GM08714 (cell line): Measurements from ENCODE around the gene TGM5.

ENCODE experiments used
- H3K4me3 ChIP-seq: fragments of 200-500 bp; sonication (Bioruptor generic); 2 replicates; pipeline ENCODE4 v1.5.1; 2014; ENCODE audit warnings: mild to moderate bottlenecking, low read length, inconsistent platforms
- ZNF274 ChIP-seq: IDR thresholded peaks from 2 replicates; pipeline ENCODE4 v1.6.1; 2012; ENCODE audit warnings: mild to moderate bottlenecking, low read depth, low read length

TGM5 gene

DNA sequence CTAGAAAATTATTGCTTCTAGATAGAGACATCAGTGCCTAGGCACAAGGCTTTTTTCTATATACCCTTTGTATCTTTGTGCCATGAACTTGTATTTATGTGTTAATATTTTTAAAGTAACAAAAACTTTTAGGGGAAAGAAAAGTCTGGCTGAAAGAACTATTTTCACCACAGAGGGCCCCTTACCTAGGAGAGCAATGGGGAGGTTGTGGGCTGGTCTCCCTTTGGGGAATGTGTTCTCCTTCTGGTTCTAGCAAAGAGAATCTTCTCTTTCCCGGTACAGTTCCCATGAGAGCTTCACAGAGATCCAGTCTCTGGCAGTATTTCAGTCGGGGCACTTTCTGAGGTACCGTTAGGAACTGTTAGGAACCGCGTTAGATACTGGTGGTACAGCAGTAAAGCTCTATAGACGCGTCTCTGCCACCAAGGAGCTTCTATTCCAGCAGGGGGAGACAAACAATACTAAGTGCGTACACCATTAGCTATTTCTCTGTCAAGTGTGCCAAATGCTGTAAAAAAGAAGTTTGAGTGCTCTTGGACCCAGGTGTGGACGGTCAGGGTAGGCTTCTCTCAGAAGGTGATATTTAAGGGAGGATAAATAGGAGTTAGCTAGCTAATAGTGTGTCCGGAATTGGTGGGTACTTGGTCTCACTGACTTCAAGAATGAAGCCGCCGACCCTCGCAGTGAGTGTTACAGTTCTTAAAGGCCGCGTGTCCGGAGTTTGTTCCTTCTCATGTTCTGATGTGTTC, 41.4 kb downstream of the TGM5 start:
- no peak for TF ChIP-seq ZNF274
- no peak overlapping the region for H3K4me3 ChIP-seq

DNA sequence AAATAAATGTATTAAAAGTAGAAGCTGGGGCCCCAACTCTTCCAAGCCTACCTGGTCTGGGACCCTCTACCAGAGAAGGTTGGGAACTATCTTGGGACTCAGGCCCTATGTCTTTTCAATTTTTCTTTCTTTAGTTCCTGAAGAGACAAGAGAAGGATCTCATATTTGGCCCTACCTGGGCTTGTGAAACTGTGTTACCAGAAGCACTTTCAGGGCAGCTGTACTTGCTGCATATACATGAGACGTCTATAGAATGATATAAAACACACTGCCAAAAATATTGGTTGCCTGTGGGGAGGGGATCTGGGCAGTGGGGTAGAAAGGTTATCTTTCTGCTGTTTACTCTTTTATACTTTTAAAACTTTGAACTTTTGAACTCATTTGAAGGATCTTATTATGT, 45.3 kb downstream of the TGM5 start:
- no peak for TF ChIP-seq ZNF274

GRCh38 chr15:43220991-43221403, 45.7 kb downstream of the TGM5 start, which contains the start of gene EPB42:
Gene EPB42, minus strand, starts transcription at chr15:43221018. Its CDS starts 193 bp downstream, at chr15:43220825.
- H3K4me3 ChIP-seq = no peak within 1 kb of the TSS
- no peak for TF ChIP-seq ZNF274

More for the DNA sequence above, 45.3 kb downstream of the TGM5 start:
- no peak overlapping the region for H3K4me3 ChIP-seq

DNA sequence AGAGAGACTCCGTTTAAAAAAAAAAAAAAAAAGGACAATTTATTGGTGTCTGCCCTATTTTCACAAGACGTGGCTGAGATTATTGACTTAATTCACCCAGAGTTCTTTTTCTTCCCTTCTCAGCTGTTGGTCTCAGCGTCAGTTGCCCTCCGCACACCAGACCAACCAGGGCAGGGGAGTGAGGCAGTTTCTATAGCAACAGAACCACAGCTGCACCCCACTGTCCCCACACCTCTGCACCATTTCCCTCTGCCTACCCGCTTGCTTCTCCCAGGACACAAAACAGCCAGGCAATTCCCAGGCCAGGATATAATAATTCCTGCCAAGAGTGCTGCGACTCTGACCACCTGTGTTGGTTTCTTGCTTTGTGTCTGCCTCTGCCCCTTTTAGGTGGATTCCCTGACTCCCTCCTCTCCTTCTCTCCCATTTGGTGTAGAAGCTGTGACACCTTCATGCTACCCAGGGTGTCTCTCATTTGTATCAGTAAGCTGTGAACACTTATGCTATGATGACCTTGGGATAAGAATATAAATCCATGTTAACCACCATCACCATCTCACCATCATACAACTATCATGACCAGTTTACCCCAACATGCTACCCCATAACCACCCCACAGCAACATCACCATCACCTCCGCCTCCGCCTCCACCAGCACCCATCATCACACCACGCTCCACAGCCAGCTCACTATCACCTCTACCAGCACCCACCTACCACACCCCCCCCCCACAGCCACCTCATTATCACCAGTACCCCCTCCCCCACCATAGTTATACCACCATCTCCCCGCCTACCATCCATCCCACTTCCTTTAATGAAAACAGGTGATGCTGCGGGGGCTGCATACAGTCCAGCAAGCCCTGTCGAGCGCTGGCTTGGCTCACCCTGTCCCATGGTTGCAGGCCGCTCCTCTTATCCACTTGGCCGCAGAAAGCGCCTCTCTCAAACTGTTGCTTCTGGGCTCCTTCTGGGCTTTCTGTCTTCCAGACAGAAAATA, 46.5 kb downstream of the TGM5 start:
- no peak for TF ChIP-seq ZNF274
- no peak overlapping the region for H3K4me3 ChIP-seq

DNA sequence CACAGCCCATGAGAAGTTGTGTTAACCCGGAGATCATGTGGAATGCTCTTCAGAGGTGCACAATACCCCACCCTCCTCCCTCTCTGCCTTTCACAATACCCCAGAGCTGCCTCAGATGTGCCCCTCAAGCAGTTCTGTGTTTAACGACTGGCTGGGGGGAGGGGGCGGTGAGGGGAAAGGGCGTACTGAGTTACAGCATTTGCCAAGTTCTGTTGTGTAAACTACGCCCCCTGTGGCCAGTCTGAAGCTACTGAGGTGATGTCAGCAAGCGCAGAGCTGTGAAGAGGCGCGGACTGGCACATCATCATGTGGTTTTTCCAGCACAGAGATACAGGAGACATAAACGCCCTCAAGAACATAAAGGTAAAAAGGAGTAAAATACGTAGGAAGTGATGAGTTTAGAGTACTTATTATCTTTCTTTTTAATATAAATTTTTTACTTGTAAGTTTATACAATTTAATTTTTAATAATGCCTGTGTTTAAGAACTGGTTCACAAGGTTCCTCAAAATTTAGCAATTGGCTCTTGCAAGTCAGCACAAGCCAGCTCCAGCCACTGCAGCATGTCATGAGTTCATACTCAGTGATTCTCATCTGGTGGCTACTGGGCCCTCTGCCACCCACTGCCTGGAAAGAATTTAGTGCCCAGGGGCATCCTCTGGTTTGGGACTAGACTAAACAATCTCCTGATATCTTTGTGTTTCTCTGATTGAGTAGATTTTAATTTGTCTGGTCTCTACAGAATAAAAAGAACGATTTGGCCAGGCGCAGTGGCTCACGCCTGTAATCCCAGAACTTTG, 47.6 kb downstream of the TGM5 start:
- no peak for TF ChIP-seq ZNF274
- no peak overlapping the region for H3K4me3 ChIP-seq

DNA sequence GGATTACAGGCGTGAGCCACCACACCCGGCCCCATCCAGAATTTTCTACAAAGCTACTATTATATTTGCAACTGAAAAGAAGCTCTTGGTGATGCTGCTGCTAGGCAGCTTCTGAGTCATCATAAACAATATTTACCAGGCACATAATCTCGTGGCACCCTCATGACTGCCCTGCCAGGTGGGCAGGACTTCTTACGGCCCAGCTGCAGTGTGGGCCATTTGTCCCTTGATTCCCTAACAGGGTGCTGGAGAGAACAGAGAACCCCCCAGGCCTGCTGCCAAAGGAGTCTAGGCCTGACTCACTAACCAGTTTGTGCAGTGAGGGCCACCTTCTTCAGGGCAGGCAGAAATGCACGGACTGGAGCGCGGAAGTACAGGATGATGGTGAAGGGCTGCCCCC, 50.8 kb downstream of the TGM5 start:
- TF ChIP-seq ZNF274 = no peak
- H3K4me3 ChIP-seq = no peak overlapping the region

- no peak for TF ChIP-seq ZNF274
- no peak overlapping the region for H3K4me3 ChIP-seq
Observed at GRCh38 chr15:43214592-43215295, 52.0 kb downstream of the TGM5 start.

DNA sequence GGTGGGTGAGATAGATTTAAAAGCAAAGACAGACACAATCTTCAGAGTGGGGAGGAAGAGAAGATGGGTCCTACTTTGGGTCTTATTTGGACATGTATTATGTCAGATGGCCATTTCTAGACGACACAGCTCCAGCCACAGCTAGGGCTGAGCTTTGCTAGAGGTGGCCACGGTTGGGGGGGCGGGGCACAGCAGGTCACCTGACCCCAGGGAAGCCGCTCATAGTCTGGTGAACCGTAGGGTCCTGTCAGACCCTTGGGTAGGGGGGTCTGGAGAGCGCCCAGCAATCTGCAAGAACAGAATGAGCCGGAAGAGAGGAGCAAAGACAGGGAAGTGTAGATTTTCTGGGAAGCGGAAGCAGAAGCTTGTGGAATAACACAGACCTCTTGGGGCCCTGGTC, 52.6 kb downstream of the TGM5 start:
- TF ChIP-seq ZNF274 = no peak
- H3K4me3 ChIP-seq = no peak overlapping the region

DNA sequence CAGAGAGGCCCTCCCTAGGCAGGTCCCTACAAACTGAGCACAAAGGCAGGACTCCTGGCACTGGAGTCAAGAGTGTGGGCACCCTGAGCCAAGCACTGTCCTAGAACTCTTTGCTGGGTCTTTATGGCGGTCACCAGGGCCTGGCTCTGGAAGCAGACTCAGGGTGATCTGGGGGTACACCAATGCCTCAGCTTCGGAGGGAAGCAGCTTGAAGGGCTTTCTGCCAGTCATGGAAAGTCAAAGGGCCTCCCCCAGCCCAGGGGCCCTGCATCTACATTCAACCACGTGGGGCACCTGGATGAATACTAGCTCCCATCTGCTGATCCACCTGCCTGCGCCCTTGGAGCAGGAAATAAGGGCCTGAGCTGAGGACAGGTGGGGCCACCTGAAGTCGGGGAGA, 53.3 kb downstream of the TGM5 start:
- TF ChIP-seq ZNF274 = no peak
- H3K4me3 ChIP-seq = no peak overlapping the region

GRCh38 chr15:43212951-43213350, 53.8 kb downstream of the TGM5 start:
- H3K4me3 ChIP-seq = no peak overlapping the region
- TF ChIP-seq ZNF274 = no peak

DNA sequence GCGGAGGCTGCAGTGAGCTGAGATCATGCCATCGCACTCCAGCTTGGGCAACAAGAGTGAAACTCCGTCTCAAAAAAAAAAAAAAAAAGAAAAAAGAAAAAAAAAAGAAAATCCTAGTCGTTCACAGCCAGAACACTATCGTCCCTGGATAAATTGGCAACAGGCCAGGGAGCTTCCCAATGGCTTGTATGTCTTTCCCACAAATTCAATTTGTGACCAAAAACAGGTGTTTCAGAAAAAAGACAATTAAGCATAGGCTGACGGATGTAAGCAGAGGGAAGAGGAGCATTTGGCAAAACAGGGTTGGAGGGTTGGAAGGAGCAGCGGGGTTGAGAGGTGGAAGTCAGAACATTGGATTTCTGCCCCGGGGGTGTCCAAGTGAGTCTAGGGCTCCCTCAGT, 54.4 kb downstream of the TGM5 start:
- no peak for TF ChIP-seq ZNF274
- H3K4me3 ChIP-seq = no peak overlapping the region

DNA sequence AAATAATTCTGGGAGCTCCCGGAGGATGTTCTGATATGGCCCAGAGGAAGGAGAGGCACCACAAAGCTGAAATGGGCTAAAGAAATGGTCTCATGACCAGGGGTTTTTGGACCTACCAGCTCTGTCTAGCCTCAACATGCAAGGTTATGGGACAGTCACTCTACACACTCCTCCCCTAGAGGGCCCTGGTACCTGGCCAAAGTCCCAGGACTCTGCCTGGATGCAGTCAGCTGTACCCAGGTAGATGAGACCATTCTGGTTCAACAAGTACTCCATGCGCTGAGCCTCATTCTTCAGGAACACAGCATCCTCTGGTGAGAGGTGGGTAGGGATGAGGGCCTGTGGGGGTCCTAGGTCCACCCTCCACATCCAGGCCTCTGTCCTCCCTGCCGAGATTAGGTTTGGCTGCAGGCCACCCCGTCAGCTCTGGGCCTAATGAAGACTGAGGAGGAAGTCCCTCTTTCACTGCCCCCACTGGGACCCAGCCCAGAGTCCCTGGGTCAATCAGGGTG, 55.4 kb downstream of the TGM5 start:
- H3K4me3 ChIP-seq = no peak overlapping the region
- no peak for TF ChIP-seq ZNF274

DNA sequence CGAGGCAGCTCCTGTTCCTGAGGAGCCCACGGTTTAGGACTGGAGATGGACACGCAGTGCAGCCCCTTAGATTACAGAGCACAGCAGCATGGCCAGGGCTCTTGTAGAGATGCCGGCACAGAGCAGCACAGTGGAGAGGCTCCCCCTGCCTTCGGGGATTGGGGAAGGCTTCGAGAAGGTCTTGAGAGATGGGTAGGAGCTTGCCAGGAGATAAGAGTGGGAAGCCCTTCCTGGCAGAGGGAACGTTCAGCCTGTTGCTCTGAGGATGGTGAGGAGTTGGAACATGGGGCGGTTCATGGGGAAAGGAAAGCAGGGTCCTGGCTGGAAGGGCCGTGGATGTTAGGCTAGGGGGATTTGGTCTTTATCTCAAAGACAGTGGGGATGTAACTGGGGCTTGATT, 55.9 kb downstream of the TGM5 start:
- no peak overlapping the region for H3K4me3 ChIP-seq
- no peak for TF ChIP-seq ZNF274
